ENCODE measurements around the gene ZNF232. TPM values are rescaled to one million over a fixed set of nuclear protein-coding genes. Genes with fewer than 3 reads are reported as not detected.
"Not testable (repeated sequence)": the region's sequence is repeated elsewhere in the genome, so short reads cannot be mapped to it uniquely, and the experiment has no call there.

ZNF232 gene
- total RNA-seq, 3 donors from 2014 or later, result 5.1 to 13.8 (median 9.2) TPM

DNA sequence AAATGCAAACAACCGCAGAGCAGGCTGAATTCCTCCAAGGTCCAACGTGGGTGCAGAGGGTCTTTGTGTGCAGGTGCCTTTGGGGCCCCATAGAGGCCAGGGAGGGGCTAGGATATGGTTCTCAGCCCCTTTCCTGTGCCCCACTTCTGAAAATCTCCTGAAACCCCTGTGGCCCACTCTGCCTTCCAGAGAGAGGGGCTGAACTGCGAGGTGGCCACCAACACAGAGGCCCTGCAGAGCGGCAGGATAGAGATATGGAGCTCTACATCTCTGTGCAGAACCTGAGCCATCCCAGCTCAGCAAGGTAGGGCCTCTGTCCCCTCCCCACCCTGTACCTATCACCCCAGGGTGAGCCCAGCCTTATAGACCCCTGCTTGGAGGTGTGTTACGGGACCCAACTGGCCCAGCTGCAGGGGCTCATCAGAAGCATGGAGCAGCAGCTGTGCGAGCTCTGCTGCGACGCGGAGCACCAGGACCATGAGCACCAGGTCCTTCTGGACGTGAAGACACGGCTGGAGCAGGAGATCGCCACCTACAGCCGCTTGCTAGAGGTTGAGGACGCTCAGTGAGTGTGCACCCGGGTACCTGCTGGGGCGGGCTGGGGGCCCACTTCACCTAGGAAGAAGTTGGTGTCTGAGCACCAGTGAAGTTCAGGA lies 9.6 kb upstream of the ZNF232 start:
- no peak overlapping the region for H3K27ac ChIP-seq
- TF ChIP-seq, protein P1, sequence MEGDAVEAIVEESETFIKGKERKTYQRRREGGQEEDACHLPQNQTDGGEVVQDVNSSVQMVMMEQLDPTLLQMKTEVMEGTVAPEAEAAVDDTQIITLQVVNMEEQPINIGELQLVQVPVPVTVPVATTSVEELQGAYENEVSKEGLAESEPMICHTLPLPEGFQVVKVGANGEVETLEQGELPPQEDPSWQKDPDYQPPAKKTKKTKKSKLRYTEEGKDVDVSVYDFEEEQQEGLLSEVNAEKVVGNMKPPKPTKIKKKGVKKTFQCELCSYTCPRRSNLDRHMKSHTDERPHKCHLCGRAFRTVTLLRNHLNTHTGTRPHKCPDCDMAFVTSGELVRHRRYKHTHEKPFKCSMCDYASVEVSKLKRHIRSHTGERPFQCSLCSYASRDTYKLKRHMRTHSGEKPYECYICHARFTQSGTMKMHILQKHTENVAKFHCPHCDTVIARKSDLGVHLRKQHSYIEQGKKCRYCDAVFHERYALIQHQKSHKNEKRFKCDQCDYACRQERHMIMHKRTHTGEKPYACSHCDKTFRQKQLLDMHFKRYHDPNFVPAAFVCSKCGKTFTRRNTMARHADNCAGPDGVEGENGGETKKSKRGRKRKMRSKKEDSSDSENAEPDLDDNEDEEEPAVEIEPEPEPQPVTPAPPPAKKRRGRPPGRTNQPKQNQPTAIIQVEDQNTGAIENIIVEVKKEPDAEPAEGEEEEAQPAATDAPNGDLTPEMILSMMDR (IDR thresholded peaks at IDR 0.05), result no peak
- no peak for TF ChIP-seq POLR2A (IDR thresholded peaks at IDR 0.05)
- TF ChIP-seq POLR2AphosphoS5 (IDR thresholded peaks at IDR 0.05), result no peak
- DNase-seq (ENCODE audit: low spot score in 2 of 2), result no peak
- H3K4me3 ChIP-seq, result no peak overlapping the region
- H3K4me1 ChIP-seq, result no peaks in the 10 kb centered on the region
- intact Hi-C loops (cut with DNase I; ENCODE audit: low total_unique reads), result no loop called here
- no peaks in the 10 kb centered on the region for H3K36me3 ChIP-seq
- H3K27me3 ChIP-seq, result peaks cover 0 to 17% of the 10 kb centered on the region in 2 donors
- no peaks in the 10 kb centered on the region for H3K9me3 ChIP-seq

DNA sequence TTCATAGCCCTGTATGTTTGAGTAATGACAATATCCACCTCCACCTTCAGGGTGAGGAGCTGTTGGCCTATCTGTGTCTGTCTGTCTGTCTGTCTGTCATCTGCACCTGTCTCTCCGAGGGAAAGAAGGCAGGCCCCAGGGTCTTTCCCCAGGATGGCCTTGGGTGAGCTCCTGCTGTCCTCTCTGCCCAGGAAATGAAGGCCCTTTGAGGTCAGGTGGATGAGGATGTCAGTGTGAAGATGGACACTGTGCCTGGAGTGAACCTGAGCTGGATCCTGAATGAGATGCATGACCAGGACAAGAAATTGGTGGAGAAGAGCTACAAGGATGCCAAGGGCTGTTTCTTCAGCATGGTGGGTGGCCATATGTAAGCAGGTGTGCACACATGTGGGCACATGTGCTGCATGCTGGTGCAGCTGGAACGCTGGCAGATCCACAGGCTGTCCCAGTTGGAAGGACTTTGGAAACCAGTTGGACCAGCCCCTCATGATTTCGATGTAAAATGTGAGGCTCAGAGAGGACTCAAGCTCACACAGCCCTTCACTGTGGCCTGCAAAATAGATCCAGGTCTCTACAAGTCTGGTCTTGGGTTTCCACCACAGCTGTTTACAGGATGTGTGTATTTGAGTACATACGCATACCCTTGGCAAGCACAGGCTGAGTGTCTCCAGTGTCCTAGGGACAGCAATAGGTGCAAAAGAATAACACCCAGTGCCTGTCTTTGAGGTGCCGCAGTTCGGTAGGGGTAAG lies 8.9 kb upstream of the ZNF232 start:
- DNase-seq (ENCODE audit: low spot score in 2 of 2); intact Hi-C loops (cut with DNase I; ENCODE audit: low total_unique reads); H3K4me1 ChIP-seq: not testable (repeated sequence)

DNA sequence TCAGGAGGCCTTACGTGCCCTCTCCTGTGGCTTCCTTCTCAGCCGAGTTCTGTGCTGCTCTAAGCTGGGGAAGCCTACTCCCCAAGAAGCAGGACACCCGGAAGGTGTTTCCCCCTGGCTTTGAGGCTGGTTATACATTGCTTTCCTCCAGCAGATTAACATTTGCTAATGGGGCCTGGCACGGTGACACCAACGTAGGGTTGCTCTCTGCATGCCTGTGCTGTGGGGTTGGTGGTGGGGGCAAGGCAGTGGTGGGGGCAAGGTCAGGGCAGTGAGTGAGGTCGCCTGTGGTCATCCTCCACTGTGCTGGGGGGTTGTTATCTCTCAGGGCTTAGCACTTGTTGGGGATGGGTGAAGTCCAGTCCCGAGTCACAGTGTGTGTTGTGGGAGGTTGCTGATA lies 8.4 kb upstream of the ZNF232 start:
- TF ChIP-seq, protein P1 (IDR thresholded peaks at IDR 0.05), result no peak
- TF ChIP-seq POLR2AphosphoS5 (IDR thresholded peaks at IDR 0.05), result no peak
- no peak for TF ChIP-seq POLR2A (IDR thresholded peaks at IDR 0.05)
- H3K36me3 ChIP-seq, result no peaks in the 10 kb centered on the region
- H3K27ac ChIP-seq, result no peak overlapping the region
- DNase-seq (ENCODE audit: low spot score in 2 of 2), result no peak
- peaks cover 6 to 29% of the 10 kb centered on the region in 2 donors for H3K27me3 ChIP-seq
- H3K4me3 ChIP-seq, result no peak overlapping the region
- H3K4me1 ChIP-seq, result no peaks in the 10 kb centered on the region
- H3K9me3 ChIP-seq, result no peaks in the 10 kb centered on the region
- intact Hi-C loops (cut with DNase I; ENCODE audit: low total_unique reads), result no loop called here

More for the DNA sequence above, 8.9 kb upstream of the ZNF232 start:
- not testable (repeated sequence) for H3K9me3 ChIP-seq, H3K4me3 ChIP-seq, H3K27ac ChIP-seq, H3K36me3 ChIP-seq
- H3K27me3 ChIP-seq, result peaks cover 5 to 24% of the 10 kb centered on the region in 2 donors

DNA sequence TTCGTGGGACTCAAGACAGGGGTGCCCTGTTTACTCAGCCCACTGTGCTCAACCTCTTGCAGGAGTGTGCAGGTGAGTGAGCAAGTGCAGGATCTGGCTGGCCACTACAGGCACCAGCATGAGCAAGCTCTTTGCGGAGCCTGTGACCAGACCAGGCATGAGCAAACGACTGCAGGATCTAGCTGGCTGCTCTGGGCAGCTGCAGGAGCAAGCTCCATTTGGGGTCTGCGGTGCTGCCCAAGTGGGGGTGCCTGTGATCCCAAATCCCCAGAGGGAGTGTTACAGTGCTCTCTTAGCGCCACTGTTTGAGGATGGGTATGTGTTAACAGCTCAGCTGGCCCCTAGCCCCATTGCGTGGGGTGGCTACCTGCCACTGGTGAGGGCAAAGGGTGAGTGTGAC lies 6.5 kb upstream of the ZNF232 start:
- Histone ChIP-seq H3K27me3 (peaks cover 6 to 34% of the 10 kb centered on the region in 2 donors), H3K36me3 (no peaks in the 10 kb centered on the region), H3K4me3 (no peak overlapping the region), H3K4me1 (no peaks in the 10 kb centered on the region), H3K9me3 (no peaks in the 10 kb centered on the region), H3K27ac (no peak overlapping the region)
- TF ChIP-seq POLR2AphosphoS5 (IDR thresholded peaks at IDR 0.05), result no peak
- TF ChIP-seq, protein P1 (IDR thresholded peaks at IDR 0.05), result no peak
- no peak for TF ChIP-seq POLR2A (IDR thresholded peaks at IDR 0.05)
- DNase-seq (ENCODE audit: low spot score in 2 of 2), result no peak
- intact Hi-C loops (cut with DNase I; ENCODE audit: low total_unique reads), result no loop called here

DNA sequence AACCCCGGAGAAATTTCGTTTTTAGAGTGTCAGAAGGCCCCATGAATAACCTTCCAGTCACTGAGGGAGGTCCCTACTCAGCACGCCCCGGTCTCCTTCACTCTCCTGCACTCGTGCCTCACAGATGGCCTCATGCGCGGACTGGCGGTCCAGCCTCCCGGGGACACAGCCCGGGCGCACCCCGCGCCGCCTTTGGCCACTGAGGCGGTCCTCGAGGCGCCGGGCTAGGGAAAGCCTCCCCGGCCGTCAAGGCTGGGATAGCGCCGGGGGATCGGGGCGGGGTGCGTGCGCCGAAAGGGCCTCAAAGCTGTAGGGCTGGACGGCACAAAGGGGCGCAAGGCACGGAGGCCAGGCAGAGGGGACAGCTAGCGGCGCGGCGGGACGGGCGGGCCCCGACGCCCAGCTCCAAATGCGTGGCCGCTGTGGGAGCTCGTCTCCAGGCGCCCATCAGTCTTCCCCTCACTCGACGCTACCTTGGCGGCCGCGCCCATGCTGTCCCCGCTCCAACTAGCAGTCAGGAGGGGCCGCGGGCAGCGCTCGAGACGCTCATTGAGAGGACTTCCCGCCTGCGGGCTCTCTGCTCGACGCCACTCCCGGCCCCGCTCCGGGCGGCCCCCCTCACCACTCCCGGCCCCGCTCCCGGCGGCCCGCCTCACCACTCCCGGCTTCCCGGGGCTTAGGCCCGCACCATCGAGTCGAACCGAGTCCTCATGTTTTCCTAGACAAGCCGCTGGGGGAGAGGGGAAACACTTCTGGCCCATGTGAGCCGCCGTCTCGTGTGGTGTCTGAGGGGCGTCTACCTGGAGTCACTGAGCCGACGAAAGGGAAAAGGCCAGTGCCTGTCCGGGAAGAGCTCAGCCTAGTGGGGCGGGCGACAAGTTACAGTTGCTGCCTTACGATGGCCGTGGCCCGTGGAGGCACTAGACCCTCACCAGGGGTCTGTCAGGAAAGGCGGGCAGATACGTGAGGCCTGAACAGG lies 4.3 kb upstream of the ZNF232 start, which contains the start of gene USP6:
TSS of gene USP6 (plus strand) at position 360 of the 979 bp plus-strand sequence. CDS start 14,336 bp downstream, outside the sequence.
- TF ChIP-seq, protein P1 (IDR thresholded peaks at IDR 0.05), result no peak
- TF ChIP-seq POLR2A (IDR thresholded peaks at IDR 0.05) (no peak), POLR2AphosphoS5 (IDR thresholded peaks at IDR 0.05) (peak in 1 of 3 donors; percentile 28)
- no peaks in the 10 kb centered on the region for H3K9me3 ChIP-seq
- peak within 1 kb of the TSS in 2 of 3 donors; percentile 13 to 51 for H3K4me3 ChIP-seq
- DNase-seq (ENCODE audit: low spot score in 2 of 2), result no peak
- intact Hi-C loops (cut with DNase I; ENCODE audit: low total_unique reads), result no loop called here
- no peaks in the 10 kb centered on the region for H3K36me3 ChIP-seq
- H3K27me3 ChIP-seq, result peaks cover 6 to 34% of the 10 kb centered on the region in 2 donors
- H3K4me1 ChIP-seq, result no peaks in the 10 kb centered on the region
- no peak within 1 kb of the TSS for H3K27ac ChIP-seq

Data from breast epithelium (tissue), 4 donors.